Parathyroid adenoma (tissue), 2 donors: ENCODE measurements around the gene ANO9.

ENCODE experiments used
- H2AFZ ChIP-seq: fragments of 300-600 bp; sonication (generic); one replicate; pipeline ENCODE4 v1.7.0; 2017; ENCODE audit warnings: antibody characterized with exemption, mild to moderate bottlenecking
- H3K27ac ChIP-seq: fragments of 300-600 bp; sonication (generic); one replicate; pipeline ENCODE4 v1.7.0; 2017
- H3K27me3 ChIP-seq: fragments of 300-600 bp; sonication (generic); one replicate; pipeline ENCODE4 v1.7.0; 2017; ENCODE audit warnings: low read length; ENCODE audit not compliant: control insufficient read depth, insufficient read depth
- H3K36me3 ChIP-seq: fragments of 300-600 bp; sonication (generic); one replicate; pipeline ENCODE4 v1.7.0; 2017; ENCODE audit warnings: low read length; ENCODE audit not compliant: control insufficient read depth, insufficient read depth
- H3K4me1 ChIP-seq: fragments of 300-600 bp; sonication (generic); one replicate; pipeline ENCODE4 v1.7.0; 2017; ENCODE audit warnings: control low read depth
- H3K4me2 ChIP-seq: fragments of 300-600 bp; sonication (generic); one replicate; pipeline ENCODE4 v1.7.0; 2017; ENCODE audit warnings: low read length
- H3K4me3 ChIP-seq: fragments of 300-600 bp; sonication (generic); one replicate; pipeline ENCODE4 v1.7.0; 2017; ENCODE audit warnings: low read depth, low read length
- H3K79me2 ChIP-seq: fragments of 300-600 bp; sonication (generic); one replicate; pipeline ENCODE4 v1.7.0; 2017; ENCODE audit warnings: control low read depth
- H3K9ac ChIP-seq: fragments of 300-600 bp; sonication (generic); one replicate; pipeline ENCODE4 v1.7.0; 2017; ENCODE audit warnings: mild to moderate bottlenecking
- H3K9me3 ChIP-seq: fragments of 300-600 bp; sonication (generic); one replicate; pipeline ENCODE4 v1.7.0; 2017; ENCODE audit warnings: low read length; ENCODE audit not compliant: control insufficient read depth
- TF ChIP-seq, protein P1 (sequence below): fragments of 300-600 bp; sonication (generic); IDR thresholded peaks from one replicate; pipeline ENCODE4 v1.7.0; 2017; ENCODE audit warnings: antibody characterized with exemption, mild to moderate bottlenecking
- donor health status: primary hyperparathyroidism.

Gene ANO9, protein sequence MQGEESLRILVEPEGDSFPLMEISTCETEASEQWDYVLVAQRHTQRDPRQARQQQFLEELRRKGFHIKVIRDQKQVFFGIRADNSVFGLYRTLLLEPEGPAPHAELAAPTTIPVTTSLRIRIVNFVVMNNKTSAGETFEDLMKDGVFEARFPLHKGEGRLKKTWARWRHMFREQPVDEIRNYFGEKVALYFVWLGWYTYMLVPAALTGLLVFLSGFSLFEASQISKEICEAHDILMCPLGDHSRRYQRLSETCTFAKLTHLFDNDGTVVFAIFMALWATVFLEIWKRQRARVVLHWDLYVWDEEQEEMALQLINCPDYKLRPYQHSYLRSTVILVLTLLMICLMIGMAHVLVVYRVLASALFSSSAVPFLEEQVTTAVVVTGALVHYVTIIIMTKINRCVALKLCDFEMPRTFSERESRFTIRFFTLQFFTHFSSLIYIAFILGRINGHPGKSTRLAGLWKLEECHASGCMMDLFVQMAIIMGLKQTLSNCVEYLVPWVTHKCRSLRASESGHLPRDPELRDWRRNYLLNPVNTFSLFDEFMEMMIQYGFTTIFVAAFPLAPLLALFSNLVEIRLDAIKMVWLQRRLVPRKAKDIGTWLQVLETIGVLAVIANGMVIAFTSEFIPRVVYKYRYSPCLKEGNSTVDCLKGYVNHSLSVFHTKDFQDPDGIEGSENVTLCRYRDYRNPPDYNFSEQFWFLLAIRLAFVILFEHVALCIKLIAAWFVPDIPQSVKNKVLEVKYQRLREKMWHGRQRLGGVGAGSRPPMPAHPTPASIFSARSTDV

GRCh38 chr11:441418-442274, at the start of gene ANO9:
TSS of gene ANO9 (minus strand) at chr11:442011. CDS start at chr11:441926, 85 bp downstream.
- Histone ChIP-seq H3K4me1 (no peaks in the 10 kb centered on the region), H3K4me2 (no peak within 1 kb of the TSS), H3K27me3 (no peaks in the 10 kb centered on the region), H2AFZ (no peak within 1 kb of the TSS), H3K27ac (no peak within 1 kb of the TSS), H3K9me3 (no peaks in the 10 kb centered on the region), H3K36me3 (no peaks in the 10 kb centered on the region), H3K9ac (no peak within 1 kb of the TSS), H3K79me2 (no peaks in the 10 kb centered on the region), H3K4me3 (no peak within 1 kb of the TSS)
- TF ChIP-seq, protein P1, sequence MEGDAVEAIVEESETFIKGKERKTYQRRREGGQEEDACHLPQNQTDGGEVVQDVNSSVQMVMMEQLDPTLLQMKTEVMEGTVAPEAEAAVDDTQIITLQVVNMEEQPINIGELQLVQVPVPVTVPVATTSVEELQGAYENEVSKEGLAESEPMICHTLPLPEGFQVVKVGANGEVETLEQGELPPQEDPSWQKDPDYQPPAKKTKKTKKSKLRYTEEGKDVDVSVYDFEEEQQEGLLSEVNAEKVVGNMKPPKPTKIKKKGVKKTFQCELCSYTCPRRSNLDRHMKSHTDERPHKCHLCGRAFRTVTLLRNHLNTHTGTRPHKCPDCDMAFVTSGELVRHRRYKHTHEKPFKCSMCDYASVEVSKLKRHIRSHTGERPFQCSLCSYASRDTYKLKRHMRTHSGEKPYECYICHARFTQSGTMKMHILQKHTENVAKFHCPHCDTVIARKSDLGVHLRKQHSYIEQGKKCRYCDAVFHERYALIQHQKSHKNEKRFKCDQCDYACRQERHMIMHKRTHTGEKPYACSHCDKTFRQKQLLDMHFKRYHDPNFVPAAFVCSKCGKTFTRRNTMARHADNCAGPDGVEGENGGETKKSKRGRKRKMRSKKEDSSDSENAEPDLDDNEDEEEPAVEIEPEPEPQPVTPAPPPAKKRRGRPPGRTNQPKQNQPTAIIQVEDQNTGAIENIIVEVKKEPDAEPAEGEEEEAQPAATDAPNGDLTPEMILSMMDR = no peak

- H3K27me3 ChIP-seq = no peaks in the 10 kb centered on the region
- H2AFZ ChIP-seq = no peak overlapping the region
- TF ChIP-seq, protein P1 = no peak
- no peak overlapping the region for H3K4me2 ChIP-seq
- H3K79me2 ChIP-seq = no peaks in the 10 kb centered on the region
- peaks cover 3% of the 10 kb centered on the region for H3K4me1 ChIP-seq
- H3K27ac ChIP-seq = no peak overlapping the region
- H3K36me3 ChIP-seq = no peaks in the 10 kb centered on the region
- H3K9me3 ChIP-seq = no peaks in the 10 kb centered on the region
- no peak overlapping the region for H3K9ac ChIP-seq
- H3K4me3 ChIP-seq = no peak overlapping the region
Measured at GRCh38 chr11:491358-491757, 49.5 kb upstream of the ANO9 start.

DNA sequence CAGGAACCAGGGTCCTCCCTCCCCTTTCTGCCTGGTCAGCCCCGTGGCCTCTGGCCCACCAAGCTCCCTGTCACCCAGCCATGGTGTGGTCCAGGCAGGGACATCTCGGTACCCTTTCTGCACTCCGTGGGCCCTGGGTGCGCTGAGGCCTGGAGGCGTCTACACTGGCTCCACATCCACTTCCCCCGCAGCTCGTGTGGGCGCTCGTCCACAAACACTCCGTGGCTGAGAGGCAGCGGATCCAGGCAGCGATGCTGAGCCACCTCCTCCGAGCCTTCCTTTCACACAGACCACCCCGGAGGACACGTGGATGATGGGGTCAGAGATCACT, 49.1 kb upstream of the ANO9 start:
- H3K79me2 ChIP-seq = no peaks in the 10 kb centered on the region
- no peak overlapping the region for H2AFZ ChIP-seq
- H3K36me3 ChIP-seq = no peaks in the 10 kb centered on the region
- H3K27me3 ChIP-seq = no peaks in the 10 kb centered on the region
- TF ChIP-seq, protein P1 = no peak
- no peak overlapping the region for H3K9ac ChIP-seq
- H3K27ac ChIP-seq = no peak overlapping the region
- peaks cover 3% of the 10 kb centered on the region for H3K4me1 ChIP-seq
- H3K4me3 ChIP-seq = no peak overlapping the region
- H3K4me2 ChIP-seq = no peak overlapping the region
- no peaks in the 10 kb centered on the region for H3K9me3 ChIP-seq

GRCh38 chr11:490186-490929, 48.5 kb upstream of the ANO9 start:
- H3K4me2 ChIP-seq = no peak overlapping the region
- TF ChIP-seq, protein P1 = no peak
- no peak overlapping the region for H2AFZ ChIP-seq
- H3K4me3 ChIP-seq = no peak overlapping the region
- no peaks in the 10 kb centered on the region for H3K36me3 ChIP-seq
- peaks cover 3% of the 10 kb centered on the region for H3K4me1 ChIP-seq
- H3K9me3 ChIP-seq = no peaks in the 10 kb centered on the region
- H3K27me3 ChIP-seq = no peaks in the 10 kb centered on the region
- H3K27ac ChIP-seq = no peak overlapping the region
- H3K79me2 ChIP-seq = no peaks in the 10 kb centered on the region
- no peak overlapping the region for H3K9ac ChIP-seq
